ENCODE results near the gene PLCL1. TPM values are rescaled to one million over a fixed set of nuclear protein-coding genes. Genes with fewer than 3 reads are reported as not detected.

PLCL1 gene
- polyA plus RNA-seq, 1 of the 3 experiments (the other 2 are of a cell fraction), result 7.7 TPM

DNA sequence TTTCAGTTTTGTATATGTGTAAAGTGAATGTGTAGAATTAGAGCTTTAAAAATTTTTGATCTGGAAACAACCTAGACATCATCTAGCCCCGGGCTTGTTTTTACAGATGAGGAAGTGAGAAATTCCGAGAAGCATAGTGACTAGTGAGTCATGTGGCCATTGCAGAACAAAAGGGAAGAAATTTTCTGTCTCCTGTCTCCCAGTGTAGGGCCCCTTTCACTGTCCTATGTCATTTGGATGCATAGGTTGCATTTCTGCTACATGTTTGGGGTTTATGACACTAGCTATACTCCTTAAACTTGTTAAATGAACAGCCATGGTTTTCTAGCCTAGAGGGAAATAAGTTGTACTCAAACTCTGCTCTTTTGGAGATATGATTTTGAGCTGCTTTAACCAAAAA lies 84.6 kb downstream of the PLCL1 start (continued):
- TF ChIP-seq, protein P1, sequence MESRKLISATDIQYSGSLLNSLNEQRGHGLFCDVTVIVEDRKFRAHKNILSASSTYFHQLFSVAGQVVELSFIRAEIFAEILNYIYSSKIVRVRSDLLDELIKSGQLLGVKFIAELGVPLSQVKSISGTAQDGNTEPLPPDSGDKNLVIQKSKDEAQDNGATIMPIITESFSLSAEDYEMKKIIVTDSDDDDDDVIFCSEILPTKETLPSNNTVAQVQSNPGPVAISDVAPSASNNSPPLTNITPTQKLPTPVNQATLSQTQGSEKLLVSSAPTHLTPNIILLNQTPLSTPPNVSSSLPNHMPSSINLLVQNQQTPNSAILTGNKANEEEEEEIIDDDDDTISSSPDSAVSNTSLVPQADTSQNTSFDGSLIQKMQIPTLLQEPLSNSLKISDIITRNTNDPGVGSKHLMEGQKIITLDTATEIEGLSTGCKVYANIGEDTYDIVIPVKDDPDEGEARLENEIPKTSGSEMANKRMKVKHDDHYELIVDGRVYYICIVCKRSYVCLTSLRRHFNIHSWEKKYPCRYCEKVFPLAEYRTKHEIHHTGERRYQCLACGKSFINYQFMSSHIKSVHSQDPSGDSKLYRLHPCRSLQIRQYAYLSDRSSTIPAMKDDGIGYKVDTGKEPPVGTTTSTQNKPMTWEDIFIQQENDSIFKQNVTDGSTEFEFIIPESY (IDR thresholded peaks at IDR 0.05; ENCODE audit: borderline replicate concordance, low read depth), result no peak

DNA sequence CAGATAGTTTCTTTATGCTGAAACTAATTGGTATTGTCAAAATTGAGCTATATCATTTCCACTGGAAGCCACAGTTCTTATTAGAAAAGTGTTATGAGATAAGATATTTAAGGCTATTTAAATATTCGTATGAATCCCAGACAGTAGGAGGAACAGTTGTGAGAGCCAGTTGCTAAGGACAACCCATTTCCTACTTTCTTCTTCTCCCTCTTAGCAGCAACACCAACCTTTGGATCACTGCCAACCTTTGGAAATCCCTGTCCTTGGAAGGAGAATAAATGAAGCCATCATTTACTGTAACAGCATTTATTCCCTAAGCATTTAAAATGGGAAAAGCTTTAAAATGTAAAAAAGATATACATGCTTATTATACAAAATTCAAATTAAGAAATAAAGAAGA lies 85.8 kb downstream of the PLCL1 start:
- Histone ChIP-seq H3K79me2 (ENCODE audit: insufficient read depth) (peaks cover 21% of the 10 kb centered on the region; the same call in 1 of the 2 replicates), H3K27me3 (ENCODE audit: insufficient read depth) (no peaks in the 10 kb centered on the region), H4K20me1 (ENCODE audit: insufficient read depth) (no peaks in the 10 kb centered on the region), H3K9ac (no peak overlapping the region), H2AFZ (ENCODE audit: low read depth) (no peak overlapping the region), H3K9me3 (no peaks in the 10 kb centered on the region), H3K9me2 (no peaks in the 10 kb centered on the region), H3F3A (replicated peaks; ENCODE audit: insufficient read depth) (peaks cover 7% of the 10 kb centered on the region), H3K4me2 (no peak overlapping the region), H3K27ac (ENCODE audit: low read depth in 2 of 2, low read length in 1 of 2) (peak overlapping the region in 1 of 2 experiments; percentile 74; a peak in 1 of 4 replicates), H3K4me1 (ENCODE audit: control insufficient read depth in 1 of 2, insufficient read depth in 2 of 2, low read depth in 1 of 2, low read length in 1 of 2) (peaks cover 4 to 9% of the 10 kb centered on the region in 2 experiments; a peak in 3 of 4 replicates), H3K36me3 (replicated peaks in 1 of 2; ENCODE audit: control insufficient read depth in 1 of 2, insufficient read depth in 2 of 2, low read length in 1 of 2) (peaks cover 0 to 4% of the 10 kb centered on the region in 2 experiments), H3K4me3 (ENCODE audit: low read depth in 2 of 2, low read length in 1 of 2) (no peak overlapping the region)
- TF ChIP-seq SIN3A (IDR thresholded peaks at IDR 0.05; ENCODE audit: borderline replicate concordance, low read depth, low read length), result no peak
- peak; percentile 57; the same call in 1 of the 2 replicates for TF ChIP-seq NFIC (IDR thresholded peaks at IDR 0.05; ENCODE audit: borderline replicate concordance)
- 63% methylated on average over 1 of the region's 1 CpG for WGBS (ENCODE audit: low lambda C conversion rate)
- CTCF ChIA-PET, result interaction anchor here (1.0 to 1.5 kb wide), 3 partner anchors 16 to 237 kb away, joined by 3 to 5 read pairs (median 4); no protein-coding TSS in a partner anchor
- no peak for DNase-seq
- POLR2A ChIA-PET, result no interaction called here

DNA sequence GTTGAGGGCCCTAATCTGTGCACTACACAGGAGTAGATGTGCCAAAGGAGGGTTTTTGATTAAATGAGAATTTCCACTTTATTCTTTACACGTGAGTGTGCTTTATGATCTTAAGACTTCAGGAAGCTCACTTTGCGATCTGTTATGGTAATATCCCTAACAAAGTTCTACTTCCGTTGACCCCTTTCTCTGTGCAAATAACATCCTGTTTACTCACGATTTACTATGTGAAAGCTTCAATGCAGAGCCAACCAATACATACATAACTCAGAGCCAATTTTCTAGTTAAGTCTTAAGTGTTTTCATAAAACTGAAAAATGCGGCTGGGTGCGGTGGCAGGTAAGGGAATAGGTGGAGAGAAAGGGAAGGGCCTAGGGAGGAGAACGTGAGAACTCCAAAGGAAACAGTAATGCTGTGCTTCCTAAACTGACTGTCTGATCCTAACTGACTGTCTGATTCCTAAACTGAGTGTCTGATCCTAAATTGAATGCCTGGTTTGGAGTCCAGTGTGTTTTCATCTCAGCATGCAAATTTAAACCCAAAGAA lies 87.6 kb downstream of the PLCL1 start:
- WGBS (ENCODE audit: low lambda C conversion rate), result 86% methylated on average over 7 of the region's 7 CpGs
- peaks cover 21% of the 10 kb centered on the region; the same call in 1 of the 2 replicates for H3K79me2 ChIP-seq (ENCODE audit: insufficient read depth)
- H3K9ac ChIP-seq, result no peak overlapping the region
- H3K4me2 ChIP-seq, result no peak overlapping the region
- no peak overlapping the region for H3K4me3 ChIP-seq (ENCODE audit: low read depth in 2 of 2, low read length in 1 of 2)
- TF ChIP-seq TAF1 (IDR thresholded peaks at IDR 0.05; ENCODE audit: borderline replicate concordance, low read depth, low read length), result no peak
- no peak for TF ChIP-seq FOSL2 (IDR thresholded peaks at IDR 0.05; ENCODE audit: borderline replicate concordance, low read depth)
- no peak for TF ChIP-seq NRF1 (IDR thresholded peaks at IDR 0.05; ENCODE audit: low read depth, low read length)
- no peak for TF ChIP-seq TCF12 (IDR thresholded peaks at IDR 0.05)
- H2AFZ ChIP-seq (ENCODE audit: low read depth), result no peak overlapping the region
- ChIA-PET POLR2A (no interaction called here), CTCF (interaction anchor here (0.6 to 0.9 kb wide), 2 partner anchors 23 to 31 kb away, joined by 3 read pairs; no protein-coding TSS in a partner anchor)
- H3K27ac ChIP-seq (ENCODE audit: low read depth in 2 of 2, low read length in 1 of 2), result no peak overlapping the region
- H3K27me3 ChIP-seq (ENCODE audit: insufficient read depth), result no peaks in the 10 kb centered on the region
- peaks cover 4 to 9% of the 10 kb centered on the region in 2 experiments; a peak in 3 of 4 replicates for H3K4me1 ChIP-seq (ENCODE audit: control insufficient read depth in 1 of 2, insufficient read depth in 2 of 2, low read depth in 1 of 2, low read length in 1 of 2)
- no peaks in the 10 kb centered on the region for H3K9me3 ChIP-seq
- peaks cover 12% of the 10 kb centered on the region for H3F3A ChIP-seq (replicated peaks; ENCODE audit: insufficient read depth)
- peaks cover 0 to 4% of the 10 kb centered on the region in 2 experiments for H3K36me3 ChIP-seq (replicated peaks in 1 of 2; ENCODE audit: control insufficient read depth in 1 of 2, insufficient read depth in 2 of 2, low read length in 1 of 2)
- no peaks in the 10 kb centered on the region for H4K20me1 ChIP-seq (ENCODE audit: insufficient read depth)
- H3K9me2 ChIP-seq, result no peaks in the 10 kb centered on the region
- no peak for DNase-seq

Measured in SK-N-SH (cell line).